H1 (cell line): ENCODE measurements around the gene HBQ1. TPM values are rescaled to one million over a fixed set of nuclear protein-coding genes. Genes with fewer than 3 reads are reported as not detected.

ENCODE experiments used
- CHD7 ChIP-seq: fragments of 300-600 bp; sonication (generic); IDR thresholded peaks from 2 replicates; pipeline ENCODE4 v1.7.1; 2012; ENCODE audit warnings: low read length, moderate library complexity, mild to moderate bottlenecking, inconsistent platforms; ENCODE audit not compliant: insufficient replicate concordance
- CREB1 ChIP-seq: IDR thresholded peaks from 2 replicates; pipeline ENCODE4 v1.6.1; 2012; ENCODE audit warnings: inconsistent platforms
- CTCF ChIP-seq, 3 experiments: IDR thresholded peaks; 1 replicate in 2 of 3; 2 replicates in 1 of 3; pipeline versions ENCODE4 v1.5.1 to v1.6.1; 2011; ENCODE audit warnings: low read length in 3 of 3, mild to moderate bottlenecking in 3 of 3, inconsistent platforms in 2 of 3, low read depth in 1 of 3, moderate library complexity in 1 of 3; ENCODE audit not compliant: insufficient read depth in 1 of 3; ENCODE audit errors: control extremely low read depth in 1 of 3
- polyA plus RNA-seq, 7 experiments: library from polyadenylated mRNA; depleted of rRNA in 3 of 7; stranded (reverse) in 5 of 7; unstranded in 2 of 7; fragments of >200 nt in 5 of 7; fragments of 200-250 nt in 2 of 7; gene quantifications; 1 replicate in 5 of 7; 2 replicates in 1 of 7; 4 replicates in 1 of 7; pipeline versions ENCODE4 v1.2.1 to v1.2.3, GENCODE V29; 2011 to 2013; ENCODE audit warnings: missing spikeins in 2 of 7, mixed read lengths in 2 of 7
- total RNA-seq: library from RNA; stranded (reverse); fragmentation: NEBNext Ultra II Directional; extraction: Animal tissue kit (Norgen Biotek cat#: 25700); gene quantifications from 2 replicates; pipeline ENCODE4 v1.2.1, GENCODE V29; 2021

Gene HBQ1
- total and polyA plus RNA-seq, 2 of the 8 experiments (the other 6 are each of a cell fraction or from before 2014, with no cell fraction given): 2.9 to 17.1 TPM

GRCh38 chr16:180681-181564 is 664 bp downstream of the HBQ1 start (continued):
- TF ChIP-seq CHD7 (no peak), CTCF (IDR thresholded peaks at IDR 0.05; ENCODE audit: control extremely low read depth in 1 of 3, insufficient read depth in 1 of 3, low read depth in 1 of 3, low read length in 3 of 3) (no peak), CREB1 (peak; percentile 40)
